Right renal cortex interstitium (tissue), 3 donors: ENCODE data around the gene WAPL. TPM values are rescaled to one million over a fixed set of nuclear protein-coding genes. Genes with fewer than 3 reads are reported as not detected.

Experiments
- DNase-seq, 3 donors: peaks; one replicate each; pipeline ENCODE4 v3.0.0-alpha.2; 2013; ENCODE audit warnings: low read depth in 3 of 3, low spot score in 2 of 3
- polyA plus RNA-seq, 3 donors: library from polyadenylated mRNA; unstranded; fragments of 120-200 nt; gene quantifications; one replicate each; pipeline ENCODE4 v1.2.1, GENCODE V29; 2013; ENCODE audit not compliant: insufficient read length in 3 of 3

WAPL gene
- polyA plus RNA-seq, 3 donors: 51.1 to 54.3 (median 51.9) TPM

GRCh38 chr10:86415116-86415515, 106.5 kb downstream of the WAPL start:
- DNase-seq: no peak

GRCh38 chr10:86413046-86413728, 108.4 kb downstream of the WAPL start:
- no peak for DNase-seq

- DNase-seq: no peak
Observed at GRCh38 chr10:86411852-86412560, 109.6 kb downstream of the WAPL start.

GRCh38 chr10:86411281-86411841, 110.2 kb downstream of the WAPL start:
- no peak for DNase-seq

- DNase-seq: no peak
Observed at GRCh38 chr10:86410542-86411124, 111.0 kb downstream of the WAPL start.

- DNase-seq: no peak
Observed at GRCh38 chr10:86409183-86409582, 112.4 kb downstream of the WAPL start.

- DNase-seq: no peak
Observed at GRCh38 chr10:86403183-86403797, 118.3 kb downstream of the WAPL start.

GRCh38 chr10:86402283-86402941, 119.2 kb downstream of the WAPL start:
- DNase-seq: no peak

GRCh38 chr10:86401588-86402282, 119.9 kb downstream of the WAPL start:
- no peak for DNase-seq

GRCh38 chr10:86400705-86401587, 120.6 kb downstream of the WAPL start:
- no peak for DNase-seq

- peak in 2 of 3 donors; percentile 83 to 88 for DNase-seq
Observed at GRCh38 chr10:86399879-86400704, 121.5 kb downstream of the WAPL start.

- no peak for DNase-seq
Observed at GRCh38 chr10:86399514-86399878, 122.1 kb downstream of the WAPL start.

GRCh38 chr10:86397120-86397519, 124.5 kb downstream of the WAPL start:
- DNase-seq: no peak

- DNase-seq: no peak
Observed at GRCh38 chr10:86393862-86394455, 127.6 kb downstream of the WAPL start.

- no peak for DNase-seq
Observed at GRCh38 chr10:86393362-86393761, 128.2 kb downstream of the WAPL start.

- no peak for DNase-seq
Observed at GRCh38 chr10:86392723-86393094, 128.9 kb downstream of the WAPL start.

- DNase-seq: no peak
Observed at GRCh38 chr10:86391986-86392722, 129.4 kb downstream of the WAPL start.
